ENCODE measurements around the gene APOBR. TPM values are rescaled to one million over a fixed set of nuclear protein-coding genes. Genes with fewer than 3 reads are reported as not detected.
"Not testable (repeated sequence)": the region's sequence is repeated elsewhere in the genome, so short reads cannot be mapped to it uniquely, and the experiment has no call there.

APOBR gene
- total RNA-seq, 2 experiments from 2014 or later = 8.2 to 8.4 TPM

GRCh38 chr16:28545964-28546363 is 51.5 kb downstream of the APOBR start:
- POLR2A ChIA-PET, CTCF ChIA-PET: not testable (repeated sequence)

- CTCF ChIA-PET = no interaction called here
Observed at GRCh38 chr16:28546626-28547025, 52.2 kb downstream of the APOBR start.

GRCh38 chr16:28548306-28548802 is 53.9 kb downstream of the APOBR start:
- ChIA-PET CTCF (no interaction called here), POLR2A (interaction anchor here (0.6 kb wide), 1 partner anchor 56 kb away, joined by 6 read pairs; the partner anchor contains the start of gene CLN3)

More at GRCh38 chr16:28546626-28547025, 52.2 kb downstream of the APOBR start:
- POLR2A ChIA-PET = no interaction called here

Other genes starting within 250 kb of the APOBR start
- gene SBK1, start 202.1 kb upstream of the APOBR start, total RNA-seq = 1 to 10 TPM; 2.6 to 2.7 TPM
- 1 to 10 TPM; 1.1 to 2.1 TPM for gene NPIPB6, start 131.1 kb upstream of the APOBR start, total RNA-seq
- 10 to 100 TPM; 36.6 to 55.3 TPM for gene EIF3CL, start 90.8 kb upstream of the APOBR start, total RNA-seq
- under 1 TPM in 1 of 2 experiments, not detected in 1; 0.25 TPM for gene NPIPB7, start 22.3 kb upstream of the APOBR start, total RNA-seq
- gene CLN3, start 2.6 kb upstream of the APOBR start, total RNA-seq = 10 to 100 TPM; 35.9 to 39.7 TPM
- not detected for gene IL27, start 12.2 kb downstream of the APOBR start, total RNA-seq
- gene NUPR1, start 44.3 kb downstream of the APOBR start, total RNA-seq = not detected
- gene SGF29, start 59.3 kb downstream of the APOBR start, total RNA-seq = 10 to 100 TPM; 29.6 to 33.0 TPM
- gene SULT1A2, start 102.4 kb downstream of the APOBR start, total RNA-seq = under 1 TPM; 0.23 to 0.36 TPM
- gene SULT1A1, start 115.4 kb downstream of the APOBR start, total RNA-seq = 10 to 100 TPM in 1 of 2 experiments, 1 to 10 TPM in 1; 8.7 to 10.0 TPM
- gene NPIPB8, start 143.4 kb downstream of the APOBR start, total RNA-seq = 1 to 10 TPM in 1 of 2 experiments, under 1 TPM in 1; 0.90 to 1.1 TPM
- gene EIF3C, start 216.8 kb downstream of the APOBR start, total RNA-seq = 100 to 1,000 TPM; 793 to 795 TPM